ENCODE results near the gene ZNF804A.

Gene ZNF804A

DNA sequence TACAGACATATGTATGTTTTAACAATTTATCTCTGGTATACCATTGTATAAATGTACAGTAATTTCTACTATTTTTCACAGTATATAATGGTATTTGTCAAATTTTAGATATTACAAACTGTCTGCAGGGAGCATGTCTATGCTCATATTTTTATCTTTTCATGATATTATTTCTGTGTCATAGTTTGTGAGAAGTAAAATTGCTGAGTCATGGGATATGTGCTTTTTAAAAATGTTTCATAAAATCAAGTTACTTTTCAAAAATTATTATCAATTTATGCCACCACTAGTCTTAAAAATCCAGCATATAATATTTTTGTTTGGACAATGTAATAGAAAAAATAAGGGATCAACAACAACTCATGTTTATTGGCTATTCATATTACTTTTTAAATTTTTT is 9.1 kb upstream of the ZNF804A start:
- H3K9me3 Mint-ChIP-seq (ENCODE audit: low read depth) = peaks cover 9% of the 10 kb centered on the region
- H3K27ac Mint-ChIP-seq = no peak overlapping the region
- H3K4me1 Mint-ChIP-seq (ENCODE audit: low read depth) = no peaks in the 10 kb centered on the region
- no peak overlapping the region for H3K4me3 Mint-ChIP-seq
- H3K36me3 Mint-ChIP-seq = no peaks in the 10 kb centered on the region
- no peaks in the 10 kb centered on the region for H3K27me3 Mint-ChIP-seq

DNA sequence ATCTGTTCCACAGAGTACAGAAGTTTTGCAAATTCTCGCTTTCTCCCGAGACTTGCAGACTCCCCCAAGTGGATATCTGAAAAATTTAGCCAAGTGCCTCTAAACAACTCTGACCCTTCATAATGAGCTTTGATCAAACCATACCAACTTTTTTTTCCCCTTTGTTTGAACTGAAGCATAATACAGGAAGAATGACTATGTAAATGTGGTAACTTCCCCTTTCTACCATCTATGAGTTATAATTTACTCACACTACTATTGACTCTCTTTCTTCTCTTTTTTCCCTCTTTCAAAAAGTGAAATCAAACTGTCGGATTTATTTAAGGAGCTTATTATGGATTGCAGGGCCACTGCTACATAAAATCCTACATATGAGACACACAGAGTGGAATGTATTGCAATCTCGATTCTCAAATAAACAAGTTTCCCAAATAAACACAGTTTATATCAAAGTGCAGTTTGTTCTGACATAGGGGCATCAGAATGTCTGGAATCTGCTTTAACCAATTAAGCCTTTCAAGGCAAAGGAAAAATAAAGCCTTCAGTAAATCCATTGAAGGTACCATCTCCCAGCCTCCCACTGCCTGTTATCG is 1.4 kb upstream of the ZNF804A start:
- Mint-ChIP-seq H3K4me1 (ENCODE audit: low read depth) (peaks cover 19% of the 10 kb centered on the region), H3K27me3 (peaks cover 34% of the 10 kb centered on the region), H3K27ac (no peak overlapping the region), H3K9me3 (ENCODE audit: low read depth) (no peaks in the 10 kb centered on the region), H3K4me3 (peak overlapping the region; percentile 68), H3K36me3 (no peaks in the 10 kb centered on the region)

DNA sequence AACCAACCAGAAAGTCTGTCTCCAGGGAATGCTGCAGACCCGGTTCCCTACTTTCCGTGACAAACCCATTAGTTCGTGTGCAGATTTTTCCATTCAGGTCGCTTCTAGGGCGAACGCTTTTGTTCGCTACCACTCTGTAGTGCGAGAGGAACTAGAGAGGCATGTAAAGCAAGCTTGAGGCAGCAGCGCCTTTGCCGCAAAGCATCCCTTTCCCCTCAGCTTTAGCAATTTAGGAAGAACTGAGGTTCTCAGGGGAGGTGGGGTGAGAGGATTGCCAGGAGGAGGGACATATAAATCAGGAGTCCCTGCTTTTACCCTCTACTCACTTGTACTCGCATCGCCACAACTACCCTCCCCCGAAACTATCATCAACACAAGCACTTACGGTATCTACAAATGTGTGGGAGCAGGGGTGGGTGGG is 748 bp upstream of the ZNF804A start:
- H3K27ac Mint-ChIP-seq = no peak overlapping the region
- no peaks in the 10 kb centered on the region for H3K36me3 Mint-ChIP-seq
- H3K4me3 Mint-ChIP-seq = peak overlapping the region; percentile 68
- H3K9me3 Mint-ChIP-seq (ENCODE audit: low read depth) = no peaks in the 10 kb centered on the region
- H3K27me3 Mint-ChIP-seq = peaks cover 34% of the 10 kb centered on the region
- H3K4me1 Mint-ChIP-seq (ENCODE audit: low read depth) = peaks cover 19% of the 10 kb centered on the region

DNA sequence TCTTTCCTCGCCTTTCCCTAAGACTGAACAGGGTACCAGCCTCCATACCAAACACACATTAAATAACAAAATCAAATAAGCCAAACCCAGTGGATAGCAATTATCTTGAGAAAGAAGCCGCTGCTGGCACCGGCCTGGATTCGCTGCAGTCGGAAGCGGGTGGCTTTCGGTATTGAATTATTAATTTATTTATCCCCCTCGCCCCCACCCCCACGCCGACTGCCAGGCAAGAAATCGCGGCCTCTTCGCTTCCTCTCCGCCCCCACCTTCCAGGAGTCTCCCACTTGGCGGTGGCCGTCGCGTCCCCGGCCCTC is 370 bp upstream of the ZNF804A start:
- H3K27ac Mint-ChIP-seq = no peak overlapping the region
- no peaks in the 10 kb centered on the region for H3K9me3 Mint-ChIP-seq (ENCODE audit: low read depth)
- peak overlapping the region; percentile 68 for H3K4me3 Mint-ChIP-seq
- peaks cover 19% of the 10 kb centered on the region for H3K4me1 Mint-ChIP-seq (ENCODE audit: low read depth)
- H3K27me3 Mint-ChIP-seq = peaks cover 34% of the 10 kb centered on the region
- no peaks in the 10 kb centered on the region for H3K36me3 Mint-ChIP-seq

DNA sequence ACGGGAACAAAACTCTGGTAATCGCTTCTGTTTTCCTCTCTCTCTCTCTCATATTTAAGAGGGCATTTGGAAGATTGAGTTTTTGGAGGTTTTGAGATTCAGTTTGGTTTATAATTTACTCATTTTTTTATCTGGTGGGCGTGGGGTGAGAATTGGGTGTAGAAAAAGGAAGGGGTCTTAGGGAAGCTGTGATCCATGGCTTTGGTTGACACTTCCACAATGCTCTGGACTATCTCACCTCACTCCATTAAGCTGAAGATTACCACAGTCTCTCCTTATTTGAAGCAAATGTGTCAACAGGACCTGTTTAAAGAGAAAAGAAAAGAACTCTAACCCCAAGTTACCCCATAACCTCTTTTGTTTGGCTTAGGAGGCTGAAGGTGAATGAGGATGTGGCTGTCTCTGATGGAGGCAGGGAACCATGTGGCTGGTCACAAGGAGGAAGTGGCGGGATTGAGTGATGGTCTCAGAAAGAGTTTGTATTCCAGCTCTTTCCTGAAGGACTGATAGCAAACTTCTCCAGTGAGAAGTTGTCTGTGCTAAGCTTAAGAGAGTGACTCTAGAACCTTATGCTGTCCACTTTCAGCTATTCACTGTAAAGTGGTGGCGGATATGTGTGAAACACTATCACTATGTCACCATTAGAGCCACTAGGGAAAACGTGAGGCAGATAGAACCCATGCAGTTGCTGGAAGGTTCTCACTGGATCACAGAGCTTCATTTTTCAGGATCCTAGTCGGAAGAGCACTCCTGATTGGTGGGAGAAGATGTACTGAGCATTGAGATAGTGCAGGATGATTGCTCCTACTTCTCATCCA is 934 bp downstream of the ZNF804A start:
- Mint-ChIP-seq H3K4me3 (peak overlapping the region; percentile 84), H3K27me3 (peaks cover 37% of the 10 kb centered on the region), H3K36me3 (no peaks in the 10 kb centered on the region), H3K4me1 (ENCODE audit: low read depth) (peaks cover 19% of the 10 kb centered on the region), H3K9me3 (ENCODE audit: low read depth) (no peaks in the 10 kb centered on the region), H3K27ac (no peak overlapping the region)

DNA sequence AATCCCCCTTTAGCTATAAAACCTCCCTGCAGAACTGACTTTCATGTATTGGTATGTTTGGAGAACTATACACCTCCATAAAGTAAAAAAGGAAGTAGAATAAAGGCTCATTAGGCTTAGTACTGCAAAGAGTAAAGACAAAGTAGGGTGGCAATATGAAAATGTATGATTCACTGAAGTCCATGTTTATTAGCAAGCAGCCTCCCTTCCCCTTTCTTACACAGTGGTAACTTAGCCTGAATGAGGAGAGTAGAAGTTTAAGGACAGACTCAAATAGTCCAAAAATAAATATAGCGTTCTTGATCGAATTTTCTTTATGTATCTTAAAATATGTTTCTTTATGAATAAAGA is 1.5 kb downstream of the ZNF804A start:
- Mint-ChIP-seq H3K9me3 (ENCODE audit: low read depth) (no peaks in the 10 kb centered on the region), H3K36me3 (no peaks in the 10 kb centered on the region), H3K4me3 (no peak overlapping the region), H3K4me1 (ENCODE audit: low read depth) (peaks cover 19% of the 10 kb centered on the region), H3K27me3 (peaks cover 34% of the 10 kb centered on the region), H3K27ac (no peak overlapping the region)

DNA sequence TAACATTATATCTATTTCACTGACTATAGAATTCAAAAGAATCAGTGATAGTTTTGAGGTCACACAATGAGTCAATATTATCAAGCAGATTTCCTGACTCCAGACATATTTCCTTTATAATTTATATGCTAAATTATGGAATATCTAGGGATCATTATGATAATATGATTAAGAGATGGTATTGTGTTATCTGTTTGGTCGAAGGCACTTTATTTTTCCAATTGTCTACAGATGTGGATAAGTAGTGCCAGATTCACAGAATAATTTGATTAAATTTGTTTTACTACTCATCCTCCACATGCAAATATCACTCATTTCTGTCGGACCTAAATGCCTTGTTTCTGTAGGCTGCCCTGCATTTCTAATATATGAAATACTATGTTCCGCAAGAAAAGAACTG is 4.4 kb downstream of the ZNF804A start:
- Mint-ChIP-seq H3K4me1 (ENCODE audit: low read depth) (peaks cover 10% of the 10 kb centered on the region), H3K36me3 (no peaks in the 10 kb centered on the region), H3K9me3 (ENCODE audit: low read depth) (no peaks in the 10 kb centered on the region), H3K4me3 (no peak overlapping the region), H3K27me3 (peaks cover 16% of the 10 kb centered on the region), H3K27ac (no peak overlapping the region)

DNA sequence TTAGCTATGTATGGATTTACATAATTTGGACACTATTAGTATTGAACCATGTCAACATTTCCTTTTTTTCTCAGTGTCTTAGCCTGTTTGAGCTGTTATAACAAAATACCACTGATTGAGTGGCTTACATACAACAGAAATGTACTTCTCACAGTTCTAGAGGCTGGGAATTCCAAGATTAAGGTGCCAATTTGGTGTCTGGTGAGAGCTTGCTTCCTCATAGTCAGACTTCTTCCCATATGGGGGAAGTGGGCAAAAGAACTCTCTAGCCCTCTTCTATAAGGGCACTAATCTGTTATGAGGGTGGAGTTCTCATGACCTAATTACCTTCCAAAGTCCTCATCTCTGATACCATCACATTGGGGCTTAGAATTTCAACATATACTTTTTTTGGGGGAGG is 12.6 kb downstream of the ZNF804A start:
- Mint-ChIP-seq H3K27me3 (no peaks in the 10 kb centered on the region), H3K9me3 (ENCODE audit: low read depth) (peaks cover 3% of the 10 kb centered on the region), H3K27ac (no peak overlapping the region), H3K4me3 (no peak overlapping the region), H3K4me1 (ENCODE audit: low read depth) (no peaks in the 10 kb centered on the region), H3K36me3 (peaks cover 2% of the 10 kb centered on the region)

DNA sequence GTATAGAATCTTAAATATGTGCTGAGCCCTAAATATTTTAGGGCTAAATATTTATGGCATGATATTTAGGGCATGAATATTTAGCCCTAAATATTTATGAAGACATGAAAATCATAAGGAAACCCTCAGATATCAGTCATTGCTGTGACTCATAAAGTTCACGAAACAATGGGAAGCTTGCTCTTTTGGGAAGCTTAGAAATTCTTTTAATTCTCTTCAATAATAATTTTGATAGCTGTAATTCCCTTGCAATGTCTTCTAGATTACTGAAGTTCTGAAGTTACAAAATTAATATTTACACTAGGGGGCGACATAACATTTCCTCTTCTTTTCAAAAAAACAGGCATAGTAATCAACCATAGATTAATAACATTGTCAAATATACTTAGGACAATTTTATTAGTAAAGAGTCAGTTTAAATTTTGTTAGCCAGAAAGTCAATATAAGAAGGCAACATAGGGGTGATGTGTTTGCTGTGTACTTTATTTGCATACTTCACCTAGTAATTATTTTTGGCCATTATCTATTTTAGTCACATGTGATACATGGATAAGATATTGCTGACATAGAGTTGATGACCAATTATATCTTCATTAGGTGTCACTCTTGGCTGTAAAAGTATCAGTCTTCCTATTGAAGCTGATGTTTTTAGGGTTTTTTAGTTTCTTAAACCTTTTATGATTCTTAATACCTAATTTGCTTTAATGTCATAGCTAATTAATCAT is 13.2 kb downstream of the ZNF804A start:
- H3K4me1 Mint-ChIP-seq (ENCODE audit: low read depth) = no peaks in the 10 kb centered on the region
- H3K36me3 Mint-ChIP-seq = peaks cover 2% of the 10 kb centered on the region
- H3K27me3 Mint-ChIP-seq = no peaks in the 10 kb centered on the region
- no peak overlapping the region for H3K27ac Mint-ChIP-seq
- peaks cover 3% of the 10 kb centered on the region for H3K9me3 Mint-ChIP-seq (ENCODE audit: low read depth)
- no peak overlapping the region for H3K4me3 Mint-ChIP-seq

DNA sequence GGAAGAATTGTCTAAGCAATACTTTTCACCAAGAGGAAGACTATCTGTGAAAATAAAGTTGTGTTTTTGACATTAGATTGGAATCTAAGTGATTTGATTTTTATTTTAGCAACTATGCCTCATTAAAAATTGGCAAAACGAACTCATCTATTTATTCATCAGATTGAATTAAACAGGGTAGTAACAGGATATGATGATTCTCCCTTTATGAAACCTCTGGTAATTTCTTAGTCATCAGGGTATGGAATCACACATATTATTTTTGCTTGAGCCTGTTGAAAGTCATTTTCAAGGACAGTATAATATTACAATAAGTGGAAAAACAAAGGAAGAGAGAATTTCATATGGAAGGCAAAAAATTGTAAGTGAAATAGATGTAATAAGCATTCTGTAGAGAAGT is 22.0 kb downstream of the ZNF804A start:
- Mint-ChIP-seq H3K27ac (no peak overlapping the region), H3K36me3 (no peaks in the 10 kb centered on the region)

DNA sequence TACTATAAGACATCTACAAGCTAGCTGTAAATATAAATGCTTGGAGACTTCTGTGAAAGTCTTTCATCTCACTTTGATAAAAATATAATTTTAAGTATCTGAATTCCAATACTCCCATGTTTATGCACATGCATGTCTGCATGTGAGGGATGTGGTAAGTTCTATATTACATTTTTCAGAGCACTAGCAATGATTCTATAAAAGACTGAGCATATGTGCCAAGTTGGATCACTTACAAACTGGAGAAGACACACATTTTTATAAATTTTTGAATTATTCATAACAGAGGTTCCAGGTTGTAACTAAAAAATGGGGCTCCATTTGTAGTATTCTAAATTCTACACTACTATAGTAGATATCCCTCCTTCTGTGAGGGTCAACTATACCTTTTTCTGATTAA is 26.0 kb downstream of the ZNF804A start:
- H3K27me3 Mint-ChIP-seq = no peaks in the 10 kb centered on the region
- no peak overlapping the region for H3K4me3 Mint-ChIP-seq
- no peaks in the 10 kb centered on the region for H3K36me3 Mint-ChIP-seq
- no peak overlapping the region for H3K27ac Mint-ChIP-seq
- no peaks in the 10 kb centered on the region for H3K4me1 Mint-ChIP-seq (ENCODE audit: low read depth)
- peaks cover 3% of the 10 kb centered on the region for H3K9me3 Mint-ChIP-seq (ENCODE audit: low read depth)

More for the DNA sequence above, 22.0 kb downstream of the ZNF804A start:
- no peaks in the 10 kb centered on the region for H3K27me3 Mint-ChIP-seq
- no peaks in the 10 kb centered on the region for H3K4me1 Mint-ChIP-seq (ENCODE audit: low read depth)
- peaks cover 3% of the 10 kb centered on the region for H3K9me3 Mint-ChIP-seq (ENCODE audit: low read depth)
- H3K4me3 Mint-ChIP-seq = no peak overlapping the region

DNA sequence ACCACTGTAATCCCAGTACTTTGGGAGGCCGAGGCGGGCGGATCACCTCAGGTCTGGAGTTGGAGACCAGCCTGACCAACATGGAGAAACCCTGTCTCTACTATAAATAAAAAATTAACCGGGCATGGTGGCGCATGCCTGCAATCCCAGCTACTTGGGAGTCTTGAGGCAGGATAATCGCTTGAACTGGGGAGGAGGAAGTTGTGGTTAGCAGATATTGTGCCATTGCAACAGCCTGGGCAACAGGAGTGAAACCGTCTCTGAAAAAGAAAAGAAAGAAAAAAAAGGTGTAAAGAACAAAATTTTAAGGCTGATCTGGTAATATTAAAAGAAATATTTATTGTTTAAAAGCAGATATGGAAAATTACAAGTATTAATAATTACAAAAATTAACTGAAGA is 29.7 kb downstream of the ZNF804A start:
- Mint-ChIP-seq H3K4me3 (no peak overlapping the region), H3K36me3 (no peaks in the 10 kb centered on the region), H3K9me3 (ENCODE audit: low read depth) (no peaks in the 10 kb centered on the region), H3K4me1 (ENCODE audit: low read depth) (no peaks in the 10 kb centered on the region), H3K27ac (no peak overlapping the region), H3K27me3 (no peaks in the 10 kb centered on the region)

DNA sequence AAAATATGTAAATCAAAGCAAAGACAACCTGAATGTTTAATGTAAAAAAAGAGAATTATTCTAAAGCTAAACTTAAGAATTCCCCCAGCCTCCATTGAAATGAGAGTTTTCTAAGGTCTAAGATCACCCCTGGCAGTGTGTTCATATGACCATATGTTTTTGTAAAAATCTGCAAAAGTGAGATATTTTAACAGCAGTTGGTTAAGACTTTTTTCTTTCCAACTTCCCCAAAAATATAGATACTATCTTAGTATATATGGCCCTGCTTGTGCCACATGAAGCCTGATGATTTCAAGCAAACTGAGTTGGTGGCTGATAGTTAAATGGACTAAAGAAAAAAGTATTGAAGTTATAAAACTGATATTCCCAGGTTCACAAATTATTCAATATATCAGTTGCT is 35.4 kb downstream of the ZNF804A start:
- no peak overlapping the region for H3K4me3 Mint-ChIP-seq
- H3K9me3 Mint-ChIP-seq (ENCODE audit: low read depth) = no peaks in the 10 kb centered on the region
- no peaks in the 10 kb centered on the region for H3K36me3 Mint-ChIP-seq
- H3K4me1 Mint-ChIP-seq (ENCODE audit: low read depth) = no peaks in the 10 kb centered on the region
- no peaks in the 10 kb centered on the region for H3K27me3 Mint-ChIP-seq
- no peak overlapping the region for H3K27ac Mint-ChIP-seq

DNA sequence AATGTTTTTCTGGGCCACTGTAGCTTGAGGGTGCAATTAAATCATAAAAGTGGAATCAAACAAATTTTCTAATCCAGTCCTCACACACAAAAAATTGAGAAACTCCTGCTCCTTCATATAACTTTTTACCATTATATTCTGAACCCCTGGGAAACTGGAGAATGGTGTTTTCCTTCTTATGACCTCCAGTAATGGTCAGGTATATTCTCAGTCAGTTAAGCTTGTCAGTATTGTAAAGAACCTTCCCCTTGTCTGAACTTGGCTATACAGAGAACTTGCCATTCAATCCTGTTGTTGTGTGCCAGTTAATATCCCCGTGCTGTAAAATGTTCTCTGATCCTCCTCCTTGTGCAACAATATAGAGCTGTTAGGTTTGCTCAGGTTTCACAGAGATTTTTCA is 39.5 kb downstream of the ZNF804A start:
- no peaks in the 10 kb centered on the region for H3K4me1 Mint-ChIP-seq (ENCODE audit: low read depth)
- no peaks in the 10 kb centered on the region for H3K27me3 Mint-ChIP-seq
- no peaks in the 10 kb centered on the region for H3K36me3 Mint-ChIP-seq
- H3K4me3 Mint-ChIP-seq = no peak overlapping the region
- H3K9me3 Mint-ChIP-seq (ENCODE audit: low read depth) = no peaks in the 10 kb centered on the region
- H3K27ac Mint-ChIP-seq = no peak overlapping the region

DNA sequence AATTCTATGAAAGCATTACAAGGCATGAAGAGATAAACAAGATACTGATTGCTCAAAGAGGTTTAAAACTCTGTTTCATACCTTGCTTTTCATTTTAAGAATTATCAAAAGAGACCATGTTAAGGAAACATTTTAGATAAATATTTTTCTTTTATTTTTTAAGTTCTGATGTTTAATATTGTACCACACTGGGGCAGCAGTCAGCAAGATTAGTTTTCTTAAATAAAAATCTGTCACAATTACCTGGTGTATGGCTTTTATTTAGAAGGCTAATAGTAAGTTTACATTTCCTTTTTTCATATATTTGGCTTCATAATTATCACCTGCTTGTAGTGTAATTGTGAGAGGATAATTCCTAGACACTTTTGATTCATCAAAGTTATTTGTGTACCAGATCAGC is 46.4 kb downstream of the ZNF804A start:
- H3K36me3 Mint-ChIP-seq = no peaks in the 10 kb centered on the region

More for the DNA sequence above, 46.4 kb downstream of the ZNF804A start:
- Mint-ChIP-seq H3K27me3 (no peaks in the 10 kb centered on the region), H3K27ac (no peak overlapping the region), H3K4me1 (ENCODE audit: low read depth) (no peaks in the 10 kb centered on the region), H3K9me3 (ENCODE audit: low read depth) (peaks cover 19% of the 10 kb centered on the region), H3K4me3 (no peak overlapping the region)
